ENCODE results near the gene OR4D9.

OR4D9 gene

GRCh38 chr11:59556917-59557348 lies 45.6 kb downstream of the OR4D9 start:
- Histone ChIP-seq H3K27me3 (ENCODE audit: control insufficient read depth in 1 of 2, insufficient read depth in 1 of 2, low read length in 2 of 2) (no peaks in the 10 kb centered on the region), H3K18ac (ENCODE audit: low read depth in 1 of 2, low read length in 2 of 2) (peak overlapping the region; percentile 28 to 75), H3K36me3 (ENCODE audit: control insufficient read depth in 1 of 2, insufficient read depth in 2 of 2, low read depth in 1 of 2, low read length in 2 of 2) (no peaks in the 10 kb centered on the region), H3K9me3 (ENCODE audit: control insufficient read depth, low read length) (no peaks in the 10 kb centered on the region), H2AK5ac (ENCODE audit: low read length, severe bottlenecking) (no peak overlapping the region), H2BK12ac (ENCODE audit: low read length in 2 of 2) (peak overlapping the region; percentile 59 to 63), H3K23ac (ENCODE audit: low read length in 2 of 2) (no peak overlapping the region), H2BK15ac (ENCODE audit: low read depth, poor library complexity, severe bottlenecking) (no peak overlapping the region), H2AFZ (ENCODE audit: low read depth, low read length) (no peak overlapping the region), H3K27ac (ENCODE audit: low read length, poor library complexity, severe bottlenecking) (peak overlapping the region; percentile 55), H3K4ac (ENCODE audit: low read depth in 1 of 2, low read length in 2 of 2) (peak overlapping the region in 1 of 2 experiments; percentile 79), H3K4me2 (ENCODE audit: low read length, poor library complexity, severe bottlenecking) (peak overlapping the region; percentile 51), H4K8ac (ENCODE audit: low read length) (peak overlapping the region; percentile 46), H3K4me3 (ENCODE audit: insufficient read depth in 1 of 2, low read depth in 1 of 2, low read length in 2 of 2) (peak overlapping the region in 1 of 2 experiments; percentile 90), H3K14ac (ENCODE audit: low read length in 2 of 2) (no peak overlapping the region), H2BK120ac (ENCODE audit: low read depth, low read length) (peak overlapping the region; percentile 42), H3K9ac (ENCODE audit: low read length) (peak overlapping the region; percentile 93), H3K79me1 (replicated peaks; ENCODE audit: low read length, poor library complexity, severe bottlenecking) (no peaks in the 10 kb centered on the region), H4K91ac (ENCODE audit: low read length) (no peak overlapping the region), H2BK5ac (ENCODE audit: low read depth, low read length, poor library complexity, severe bottlenecking) (peak overlapping the region; percentile 46), H3K4me1 (ENCODE audit: control insufficient read depth, insufficient read depth, low read depth, low read length) (no peaks in the 10 kb centered on the region)
- peak; percentile 85 for DNase-seq
- WGBS = 13% methylated on average over 11 of the region's 13 CpGs

GRCh38 chr11:59558270-59558643 lies 46.9 kb downstream of the OR4D9 start:
- Histone ChIP-seq H2BK5ac (ENCODE audit: low read depth, low read length, poor library complexity, severe bottlenecking) (no peak overlapping the region), H3K14ac (ENCODE audit: low read length in 2 of 2) (no peak overlapping the region), H3K36me3 (ENCODE audit: control insufficient read depth in 1 of 2, insufficient read depth in 2 of 2, low read depth in 1 of 2, low read length in 2 of 2) (no peaks in the 10 kb centered on the region), H3K9me3 (ENCODE audit: control insufficient read depth, low read length) (no peaks in the 10 kb centered on the region), H2AK5ac (ENCODE audit: low read length, severe bottlenecking) (peak overlapping the region; percentile 16), H2BK15ac (ENCODE audit: low read depth, poor library complexity, severe bottlenecking) (no peak overlapping the region), H2BK120ac (ENCODE audit: low read depth, low read length) (no peak overlapping the region), H3K79me1 (replicated peaks; ENCODE audit: low read length, poor library complexity, severe bottlenecking) (no peaks in the 10 kb centered on the region), H3K4me1 (ENCODE audit: control insufficient read depth, insufficient read depth, low read depth, low read length) (no peaks in the 10 kb centered on the region), H4K91ac (ENCODE audit: low read length) (no peak overlapping the region), H3K4me2 (ENCODE audit: low read length, poor library complexity, severe bottlenecking) (no peak overlapping the region), H2BK12ac (ENCODE audit: low read length in 2 of 2) (no peak overlapping the region), H3K9ac (ENCODE audit: low read length) (no peak overlapping the region), H4K8ac (ENCODE audit: low read length) (peak overlapping the region; percentile 72), H3K4ac (ENCODE audit: low read depth in 1 of 2, low read length in 2 of 2) (no peak overlapping the region), H3K23ac (ENCODE audit: low read length in 2 of 2) (no peak overlapping the region), H2AFZ (ENCODE audit: low read depth, low read length) (no peak overlapping the region), H3K27me3 (ENCODE audit: control insufficient read depth in 1 of 2, insufficient read depth in 1 of 2, low read length in 2 of 2) (no peaks in the 10 kb centered on the region), H3K18ac (ENCODE audit: low read depth in 1 of 2, low read length in 2 of 2) (no peak overlapping the region), H3K4me3 (ENCODE audit: insufficient read depth in 1 of 2, low read depth in 1 of 2, low read length in 2 of 2) (peak overlapping the region in 1 of 2 experiments; percentile 90), H3K27ac (ENCODE audit: low read length, poor library complexity, severe bottlenecking) (no peak overlapping the region)
- DNase-seq = no peak
- 60% methylated on average over 7 of the region's 7 CpGs for WGBS

- Histone ChIP-seq H3K18ac (ENCODE audit: low read depth in 1 of 2, low read length in 2 of 2) (peak overlapping the region in 1 of 2 experiments; percentile 34), H3K36me3 (ENCODE audit: control insufficient read depth in 1 of 2, insufficient read depth in 2 of 2, low read depth in 1 of 2, low read length in 2 of 2) (no peaks in the 10 kb centered on the region), H4K91ac (ENCODE audit: low read length) (no peak overlapping the region), H3K4ac (ENCODE audit: low read depth in 1 of 2, low read length in 2 of 2) (peak overlapping the region in 1 of 2 experiments; percentile 69), H3K9ac (ENCODE audit: low read length) (peak overlapping the region; percentile 92), H2BK12ac (ENCODE audit: low read length in 2 of 2) (peak overlapping the region; percentile 52 to 78), H2BK15ac (ENCODE audit: low read depth, poor library complexity, severe bottlenecking) (no peak overlapping the region), H3K79me1 (replicated peaks; ENCODE audit: low read length, poor library complexity, severe bottlenecking) (no peaks in the 10 kb centered on the region), H3K23ac (ENCODE audit: low read length in 2 of 2) (peak overlapping the region in 1 of 2 experiments; percentile 83), H4K8ac (ENCODE audit: low read length) (peak overlapping the region; percentile 33), H3K14ac (ENCODE audit: low read length in 2 of 2) (no peak overlapping the region), H2AK5ac (ENCODE audit: low read length, severe bottlenecking) (no peak overlapping the region), H2AFZ (ENCODE audit: low read depth, low read length) (no peak overlapping the region), H3K9me3 (ENCODE audit: control insufficient read depth, low read length) (no peaks in the 10 kb centered on the region), H2BK5ac (ENCODE audit: low read depth, low read length, poor library complexity, severe bottlenecking) (no peak overlapping the region), H3K4me1 (ENCODE audit: control insufficient read depth, insufficient read depth, low read depth, low read length) (no peaks in the 10 kb centered on the region), H3K27ac (ENCODE audit: low read length, poor library complexity, severe bottlenecking) (peak overlapping the region; percentile 15), H2BK120ac (ENCODE audit: low read depth, low read length) (no peak overlapping the region), H3K4me2 (ENCODE audit: low read length, poor library complexity, severe bottlenecking) (peak overlapping the region; percentile 51), H3K27me3 (ENCODE audit: control insufficient read depth in 1 of 2, insufficient read depth in 1 of 2, low read length in 2 of 2) (no peaks in the 10 kb centered on the region), H3K4me3 (ENCODE audit: insufficient read depth in 1 of 2, low read depth in 1 of 2, low read length in 2 of 2) (peak overlapping the region in 1 of 2 experiments; percentile 95)
- DNase-seq = no peak
- 23% methylated on average over 8 of the region's 8 CpGs for WGBS
These were observed 48.5 kb downstream of the OR4D9 start for GRCh38 chr11:59559886-59560285.

GRCh38 chr11:59560290-59560701 lies 49.0 kb downstream of the OR4D9 start:
- H3K4ac ChIP-seq (ENCODE audit: low read depth in 1 of 2, low read length in 2 of 2) = peak overlapping the region; percentile 29 to 98
- H3K79me1 ChIP-seq (replicated peaks; ENCODE audit: low read length, poor library complexity, severe bottlenecking) = no peaks in the 10 kb centered on the region
- H4K91ac ChIP-seq (ENCODE audit: low read length) = no peak overlapping the region
- no peaks in the 10 kb centered on the region for H3K4me1 ChIP-seq (ENCODE audit: control insufficient read depth, insufficient read depth, low read depth, low read length)
- H2BK15ac ChIP-seq (ENCODE audit: low read depth, poor library complexity, severe bottlenecking) = no peak overlapping the region
- peak overlapping the region; percentile 18 to 94 for H2BK12ac ChIP-seq (ENCODE audit: low read length in 2 of 2)
- peak; percentile 82 for DNase-seq
- peak overlapping the region; percentile 62 for H4K8ac ChIP-seq (ENCODE audit: low read length)
- peak overlapping the region; percentile 89 to 93 for H3K18ac ChIP-seq (ENCODE audit: low read depth in 1 of 2, low read length in 2 of 2)
- H3K4me3 ChIP-seq (ENCODE audit: insufficient read depth in 1 of 2, low read depth in 1 of 2, low read length in 2 of 2) = peak overlapping the region; percentile 90 to 95
- no peak overlapping the region for H2AK5ac ChIP-seq (ENCODE audit: low read length, severe bottlenecking)
- no peaks in the 10 kb centered on the region for H3K36me3 ChIP-seq (ENCODE audit: control insufficient read depth in 1 of 2, insufficient read depth in 2 of 2, low read depth in 1 of 2, low read length in 2 of 2)
- H3K4me2 ChIP-seq (ENCODE audit: low read length, poor library complexity, severe bottlenecking) = peak overlapping the region; percentile 91
- under 1% methylated on average over 14 of the region's 18 CpGs for WGBS
- H3K9ac ChIP-seq (ENCODE audit: low read length) = peak overlapping the region; percentile 92
- no peaks in the 10 kb centered on the region for H3K9me3 ChIP-seq (ENCODE audit: control insufficient read depth, low read length)
- H3K23ac ChIP-seq (ENCODE audit: low read length in 2 of 2) = no peak overlapping the region
- no peak overlapping the region for H2BK5ac ChIP-seq (ENCODE audit: low read depth, low read length, poor library complexity, severe bottlenecking)
- peak overlapping the region; percentile 82 for H2AFZ ChIP-seq (ENCODE audit: low read depth, low read length)
- peak overlapping the region; percentile 96 for H3K27ac ChIP-seq (ENCODE audit: low read length, poor library complexity, severe bottlenecking)
- no peaks in the 10 kb centered on the region for H3K27me3 ChIP-seq (ENCODE audit: control insufficient read depth in 1 of 2, insufficient read depth in 1 of 2, low read length in 2 of 2)
- H3K14ac ChIP-seq (ENCODE audit: low read length in 2 of 2) = peak overlapping the region in 1 of 2 experiments; percentile 96
- no peak overlapping the region for H2BK120ac ChIP-seq (ENCODE audit: low read depth, low read length)

Data from mesenchymal stem cell (in vitro differentiated cells and primary cell).